HEK293 (cell line): ENCODE measurements around the gene TEX14.

ENCODE experiments used
- BCL6B ChIP-seq: fragments of 450-650 bp; formaldehyde crosslinking; IDR thresholded peaks from 2 replicates; pipeline ENCODE4 v1.5.1; 2017; ENCODE audit warnings: missing biosample characterization, missing genetic modification characterization
- HIC1 ChIP-seq: fragments of 450-650 bp; formaldehyde crosslinking; IDR thresholded peaks from 2 replicates; pipeline ENCODE4 v1.5.1; 2016; ENCODE audit warnings: missing biosample characterization, missing genetic modification characterization
- KLF7 ChIP-seq: fragments of 450-650 bp; formaldehyde crosslinking; IDR thresholded peaks from 2 replicates; pipeline ENCODE4 v1.5.1; 2016; ENCODE audit warnings: missing biosample characterization, missing genetic modification characterization, borderline replicate concordance
- MYNN ChIP-seq: fragments of 450-650 bp; formaldehyde crosslinking; IDR thresholded peaks from 2 replicates; pipeline ENCODE4 v1.5.1; 2016; ENCODE audit warnings: missing biosample characterization, missing genetic modification characterization, borderline replicate concordance
- OSR2 ChIP-seq: fragments of 450-650 bp; formaldehyde crosslinking; IDR thresholded peaks from 2 replicates; pipeline ENCODE4 v1.5.1; 2016; ENCODE audit warnings: missing biosample characterization, missing genetic modification characterization
- OVOL3 ChIP-seq: fragments of 450-650 bp; formaldehyde crosslinking; IDR thresholded peaks from 2 replicates; pipeline ENCODE4 v1.5.1; 2016; ENCODE audit warnings: missing biosample characterization, missing genetic modification characterization
- SCRT2 ChIP-seq: fragments of 450-650 bp; formaldehyde crosslinking; IDR thresholded peaks from 2 replicates; pipeline ENCODE4 v1.5.1; 2016; ENCODE audit warnings: missing biosample characterization, missing genetic modification characterization
- YY1 ChIP-seq: fragments of 450-650 bp; formaldehyde crosslinking; IDR thresholded peaks from 2 replicates; pipeline ENCODE4 v1.5.1; 2018; ENCODE audit warnings: missing biosample characterization, missing genetic modification characterization
- YY2 ChIP-seq: fragments of 450-650 bp; formaldehyde crosslinking; IDR thresholded peaks from 2 replicates; pipeline ENCODE4 v1.5.1; 2016; ENCODE audit warnings: missing biosample characterization, missing genetic modification characterization
- ZEB2 ChIP-seq: fragments of 450-650 bp; formaldehyde crosslinking; IDR thresholded peaks from 2 replicates; pipeline ENCODE4 v1.5.1; 2016; ENCODE audit warnings: missing biosample characterization, missing genetic modification characterization
- ZFP41 ChIP-seq: fragments of 450-650 bp; formaldehyde crosslinking; IDR thresholded peaks from 2 replicates; pipeline ENCODE4 v1.5.1; 2016; ENCODE audit warnings: missing biosample characterization, missing genetic modification characterization, borderline replicate concordance
- ZNF114 ChIP-seq: fragments of 450-650 bp; formaldehyde crosslinking; IDR thresholded peaks from 2 replicates; pipeline ENCODE4 v1.5.0; 2017; ENCODE audit warnings: missing biosample characterization, missing genetic modification characterization
- ZNF148 ChIP-seq: fragments of 450-650 bp; formaldehyde crosslinking; IDR thresholded peaks from 2 replicates; pipeline ENCODE4 v1.5.0; 2017; ENCODE audit warnings: missing biosample characterization, missing genetic modification characterization, borderline replicate concordance
- ZNF18 ChIP-seq: fragments of 450-650 bp; formaldehyde crosslinking; IDR thresholded peaks from 2 replicates; pipeline ENCODE4 v1.5.1; 2016; ENCODE audit warnings: missing biosample characterization, missing genetic modification characterization
- ZNF23 ChIP-seq: fragments of 450-650 bp; formaldehyde crosslinking; IDR thresholded peaks from 2 replicates; pipeline ENCODE4 v1.5.1; 2016; ENCODE audit warnings: missing biosample characterization, missing genetic modification characterization, borderline replicate concordance
- ZNF248 ChIP-seq: fragments of 450-650 bp; formaldehyde crosslinking; IDR thresholded peaks from 2 replicates; pipeline ENCODE4 v1.5.1; 2017; ENCODE audit warnings: missing biosample characterization, missing genetic modification characterization
- ZNF26 ChIP-seq: fragments of 450-650 bp; formaldehyde crosslinking; IDR thresholded peaks from 2 replicates; pipeline ENCODE4 v1.5.1; 2016; ENCODE audit warnings: missing biosample characterization, missing genetic modification characterization
- ZNF362 ChIP-seq: fragments of 450-650 bp; formaldehyde crosslinking; IDR thresholded peaks from 2 replicates; pipeline ENCODE4 v1.5.1; 2016; ENCODE audit warnings: missing biosample characterization, missing genetic modification characterization
- ZNF404 ChIP-seq: fragments of 450-650 bp; formaldehyde crosslinking; IDR thresholded peaks from 2 replicates; pipeline ENCODE4 v1.5.1; 2017; ENCODE audit warnings: missing biosample characterization, missing genetic modification characterization
- ZNF558 ChIP-seq: fragments of 450-650 bp; formaldehyde crosslinking; IDR thresholded peaks from 2 replicates; pipeline ENCODE4 v1.5.1; 2016; ENCODE audit warnings: missing biosample characterization, missing genetic modification characterization
- ZNF623 ChIP-seq: fragments of 450-650 bp; formaldehyde crosslinking; IDR thresholded peaks from 2 replicates; pipeline ENCODE4 v1.5.1; 2016; ENCODE audit warnings: missing biosample characterization, missing genetic modification characterization
- ZNF645 ChIP-seq: fragments of 450-650 bp; formaldehyde crosslinking; IDR thresholded peaks from 2 replicates; pipeline ENCODE4; 2016; ENCODE audit warnings: missing biosample characterization, missing genetic modification characterization
- ZNF660 ChIP-seq: fragments of 450-650 bp; IDR thresholded peaks from 2 replicates; pipeline ENCODE4 v1.5.1; 2018; ENCODE audit warnings: missing biosample characterization, mild to moderate bottlenecking, missing genetic modification characterization
- ZNF670 ChIP-seq: fragments of 450-650 bp; formaldehyde crosslinking; IDR thresholded peaks from 2 replicates; pipeline ENCODE4 v1.5.1; 2016; ENCODE audit warnings: missing biosample characterization, missing genetic modification characterization, low read depth
- ZNF747 ChIP-seq: fragments of 450-650 bp; formaldehyde crosslinking; IDR thresholded peaks from 2 replicates; pipeline ENCODE4 v1.5.1; 2016; ENCODE audit warnings: missing biosample characterization, missing genetic modification characterization
- ZNF777 ChIP-seq: fragments of 450-650 bp; formaldehyde crosslinking; IDR thresholded peaks from 2 replicates; pipeline ENCODE4 v1.5.1; 2017; ENCODE audit warnings: missing biosample characterization, missing genetic modification characterization, borderline replicate concordance
- ZNF837 ChIP-seq: fragments of 450-650 bp; formaldehyde crosslinking; IDR thresholded peaks from 2 replicates; pipeline ENCODE4 v1.5.1; 2016; ENCODE audit warnings: missing biosample characterization, missing genetic modification characterization
- ZSCAN30 ChIP-seq: fragments of 450-650 bp; IDR thresholded peaks from 2 replicates; pipeline ENCODE4 v1.5.1; 2018; ENCODE audit warnings: missing biosample characterization, mild to moderate bottlenecking, missing genetic modification characterization, moderate library complexity

TEX14 gene

GRCh38 chr17:58679263-58680037 is 12.4 kb downstream of the TEX14 start (continued):
- no peak for TF ChIP-seq ZNF26 (tag by site-specific recombination)
- TF ChIP-seq YY1 (tag by site-specific recombination) = no peak; the same call in none of the 2 replicates
- no peak for TF ChIP-seq ZNF114 (tag by site-specific recombination)
- TF ChIP-seq OSR2 = peak; percentile 69; the same call in 1 of the 2 replicates
- TF ChIP-seq ZNF777 (tag by site-specific recombination) = no peak
- peak; percentile 93 for TF ChIP-seq ZNF558 (tag by site-specific recombination)
- no peak for TF ChIP-seq ZNF404 (tag by site-specific recombination)
- TF ChIP-seq ZNF148 (tag by site-specific recombination) = no peak
- TF ChIP-seq OVOL3 = no peak
- peak; percentile 94 for TF ChIP-seq ZSCAN30 (tag by site-specific recombination)
- TF ChIP-seq ZNF18 = peak; percentile 86
- peak; percentile 10; the same call in 1 of the 2 replicates for TF ChIP-seq ZNF623
- TF ChIP-seq ZNF747 (tag by site-specific recombination) = no peak
- no peak for TF ChIP-seq ZNF837 (tag by site-specific recombination)
- peak; percentile 90 for TF ChIP-seq ZNF660
- no peak for TF ChIP-seq ZNF23
- peak; percentile 26; the same call in 1 of the 2 replicates for TF ChIP-seq BCL6B (tag by site-specific recombination)
- TF ChIP-seq ZNF248 (tag by site-specific recombination) = no peak
- no peak for TF ChIP-seq HIC1
- peak; percentile 96 for TF ChIP-seq ZEB2 (tag by site-specific recombination)
- TF ChIP-seq ZNF362 (tag by site-specific recombination) = peak; percentile 98
- TF ChIP-seq SCRT2 = peak; percentile 35
- peak; percentile 55; the same call in 1 of the 2 replicates for TF ChIP-seq KLF7 (tag by site-specific recombination)
- TF ChIP-seq ZNF670 (tag by site-specific recombination) = no peak
- no peak; the same call in 1 of the 2 replicates for TF ChIP-seq ZNF645 (tag by site-specific recombination)
- no peak for TF ChIP-seq ZFP41
- no peak for TF ChIP-seq MYNN (tag by site-specific recombination)
- TF ChIP-seq YY2 (tag by site-specific recombination) = no peak; the same call in none of the 2 replicates
